HS-5 (cell line): ENCODE measurements around the gene ZNF326.
"Not testable (repeated sequence)": the region's sequence is repeated elsewhere in the genome, so short reads cannot be mapped to it uniquely, and the experiment has no call there.

Experiments used
- DNase-seq: peaks from one replicate; pipeline ENCODE4 v3.0.0-alpha.2; 2012; ENCODE audit warnings: low read depth

Gene ZNF326

DNA sequence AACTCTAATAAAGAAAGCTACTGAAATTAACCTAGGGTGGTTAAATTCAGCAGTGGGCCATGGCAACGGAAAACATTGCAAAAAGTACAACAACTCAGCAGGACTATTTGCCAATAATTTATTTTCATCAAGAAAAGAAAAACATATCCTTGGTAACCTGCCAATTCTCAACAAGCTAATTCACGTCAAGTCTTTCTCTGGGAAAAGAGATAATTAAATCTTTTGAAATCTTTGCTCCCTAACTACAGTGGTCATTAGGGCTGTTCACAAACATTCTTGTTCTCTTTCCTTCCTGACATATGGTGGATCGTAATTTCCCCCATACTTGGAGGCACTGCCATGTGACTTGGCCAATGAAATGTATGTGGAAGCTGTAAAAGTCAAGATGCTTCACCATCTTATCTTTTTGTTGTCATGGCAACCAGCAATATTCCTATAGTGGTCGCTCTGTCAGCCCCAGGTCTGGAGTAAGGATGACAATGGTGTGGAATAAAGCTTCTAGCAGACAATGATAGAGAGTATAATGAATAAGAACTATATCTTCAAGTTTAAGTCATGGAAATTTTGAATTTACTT, 29.6 kb upstream of the ZNF326 start:
- DNase-seq = no peak

GRCh38 chr1:89966656-89967055, 28.3 kb upstream of the ZNF326 start:
- no peak for DNase-seq

GRCh38 chr1:89971600-89971999, 23.3 kb upstream of the ZNF326 start:
- no peak for DNase-seq

- no peak for DNase-seq
Measured at GRCh38 chr1:89972024-89972423, 22.9 kb upstream of the ZNF326 start.

- DNase-seq = no peak
Measured at GRCh38 chr1:89973471-89974127, 21.3 kb upstream of the ZNF326 start.

DNA sequence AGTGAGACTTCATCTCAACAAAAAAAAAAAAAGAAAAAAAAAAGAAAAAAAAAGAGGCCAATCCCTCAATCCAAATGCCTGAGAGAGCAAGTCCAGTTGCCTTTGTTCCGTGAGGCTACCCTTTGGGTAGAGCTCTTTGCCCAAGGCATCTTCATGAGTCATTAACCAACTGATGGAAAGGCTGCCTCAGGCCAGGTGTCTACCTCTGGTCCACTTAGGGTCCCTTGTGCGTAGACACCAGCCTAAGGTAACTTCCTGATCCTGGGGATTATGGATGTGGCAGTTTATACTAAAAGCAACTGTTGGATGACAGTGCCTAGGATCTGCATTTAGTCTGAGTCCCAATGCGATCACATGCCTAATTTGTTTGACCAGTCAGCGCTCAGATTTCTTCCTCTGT, 20.7 kb upstream of the ZNF326 start:
- no peak for DNase-seq

DNA sequence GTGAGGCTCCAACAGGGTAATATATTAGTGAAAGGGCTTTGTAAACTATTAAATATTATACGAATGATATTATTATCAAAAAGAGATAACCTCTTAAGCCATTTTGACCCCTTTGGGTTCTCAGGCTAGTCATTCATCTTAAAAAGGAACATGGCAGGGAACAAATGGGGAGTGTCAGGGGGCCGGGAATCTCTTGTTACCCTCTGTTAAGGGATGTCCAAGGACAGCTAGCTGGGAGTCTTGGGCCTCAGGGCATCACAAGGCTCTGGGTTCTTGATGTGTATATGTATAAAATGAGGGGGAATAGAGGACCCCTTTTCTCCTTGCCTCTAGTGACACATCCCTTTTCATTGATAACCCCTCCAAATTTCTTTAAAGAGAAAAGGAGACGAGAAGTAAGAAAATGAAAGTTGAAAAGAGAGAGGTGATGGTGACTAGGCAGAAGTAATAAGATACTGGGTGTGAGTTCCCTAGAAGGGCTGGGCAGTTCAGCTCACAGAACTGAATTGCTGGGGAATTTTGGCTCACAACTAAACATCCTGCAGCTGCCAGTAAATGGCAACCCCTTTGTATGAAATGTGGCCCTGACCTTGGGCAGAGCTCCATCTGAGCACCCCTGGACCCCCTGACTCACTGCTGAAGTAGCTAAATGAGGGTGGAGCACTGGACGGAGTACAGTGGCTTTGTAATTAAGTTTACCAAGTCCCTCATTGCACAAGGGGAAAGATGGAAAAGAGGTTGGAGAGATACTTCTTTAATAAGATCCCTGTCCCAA, 20.0 kb upstream of the ZNF326 start:
- no peak for DNase-seq

GRCh38 chr1:89975540-89976125, 19.3 kb upstream of the ZNF326 start:
- no peak for DNase-seq

DNA sequence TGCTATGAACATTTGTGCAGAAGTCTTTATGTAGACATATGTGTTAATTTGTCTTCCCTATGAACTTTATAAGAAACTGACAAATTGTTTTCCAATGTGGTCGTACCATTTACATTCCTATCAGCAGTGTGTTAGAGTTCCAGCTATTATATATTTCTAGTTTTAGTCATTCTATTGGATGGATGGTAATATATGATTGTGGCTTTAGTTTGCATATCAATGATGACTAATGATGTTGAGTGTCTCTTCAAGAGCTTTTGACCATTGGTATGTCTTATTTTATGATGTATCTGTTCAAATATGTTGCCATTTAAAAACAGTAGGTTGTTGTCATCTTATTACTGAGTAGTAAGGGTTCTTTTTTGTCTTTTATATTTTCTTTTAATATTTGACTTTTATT, 16.2 kb upstream of the ZNF326 start:
- DNase-seq = peak; percentile 79

- DNase-seq = no peak
Measured at GRCh38 chr1:89980605-89981004, 14.3 kb upstream of the ZNF326 start.

GRCh38 chr1:89982846-89983245, 12.1 kb upstream of the ZNF326 start:
- DNase-seq = not testable (repeated sequence)

GRCh38 chr1:89984564-89985116, 10.3 kb upstream of the ZNF326 start:
- DNase-seq = not testable (repeated sequence)

- DNase-seq = no peak
Measured at GRCh38 chr1:89986020-89986419, 8.9 kb upstream of the ZNF326 start.

DNA sequence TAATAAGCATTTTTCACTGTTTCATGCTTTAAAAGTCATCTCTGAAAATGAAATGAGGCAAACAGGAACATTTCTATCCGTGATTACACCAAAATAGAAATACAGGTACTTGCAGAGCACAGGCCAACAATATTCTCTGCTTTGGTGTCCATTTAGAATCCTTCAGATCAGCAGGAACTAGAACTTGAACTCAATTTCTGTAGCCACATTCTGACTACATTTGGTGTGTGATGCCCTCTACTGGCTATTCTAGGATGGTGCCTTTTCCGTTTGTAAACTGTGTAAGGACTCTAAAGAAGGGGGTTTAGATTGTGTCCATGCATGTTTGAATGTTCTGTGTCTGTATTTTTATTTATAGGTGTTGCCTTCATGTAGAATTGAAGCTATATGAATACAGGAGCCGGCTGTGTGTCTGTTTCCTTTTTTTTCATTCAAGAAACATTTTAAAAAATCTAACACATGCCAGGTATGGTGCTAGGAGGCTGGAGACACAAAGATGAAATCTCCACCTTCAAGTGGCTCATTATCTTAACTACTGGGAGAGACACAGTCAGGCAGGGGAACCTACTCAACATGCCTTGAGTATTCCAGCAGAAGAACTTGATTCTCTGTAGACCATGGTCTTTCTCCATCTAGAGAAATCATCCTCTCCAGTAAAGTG, 7.6 kb upstream of the ZNF326 start:
- peak; percentile 56 for DNase-seq

DNA sequence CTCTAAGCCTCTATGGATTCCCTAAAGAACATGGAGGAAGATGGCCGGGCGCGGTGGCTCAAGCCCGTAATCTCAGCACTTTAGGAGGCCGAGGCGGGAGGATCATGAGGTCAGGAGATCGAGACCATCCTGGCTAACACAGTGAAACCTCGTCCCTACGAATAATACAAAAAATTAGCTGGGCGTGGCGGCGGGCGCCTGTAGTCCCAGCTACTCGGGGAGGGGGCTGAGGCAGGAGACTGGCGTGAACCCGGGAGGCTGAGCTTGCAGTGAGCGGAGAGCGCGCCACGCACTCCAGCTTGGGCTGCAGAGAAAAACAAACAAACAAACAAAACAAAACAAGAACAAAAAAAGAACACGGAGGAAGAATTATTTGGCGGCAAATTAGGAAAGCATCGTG, 5.8 kb upstream of the ZNF326 start:
- DNase-seq = no peak

DNA sequence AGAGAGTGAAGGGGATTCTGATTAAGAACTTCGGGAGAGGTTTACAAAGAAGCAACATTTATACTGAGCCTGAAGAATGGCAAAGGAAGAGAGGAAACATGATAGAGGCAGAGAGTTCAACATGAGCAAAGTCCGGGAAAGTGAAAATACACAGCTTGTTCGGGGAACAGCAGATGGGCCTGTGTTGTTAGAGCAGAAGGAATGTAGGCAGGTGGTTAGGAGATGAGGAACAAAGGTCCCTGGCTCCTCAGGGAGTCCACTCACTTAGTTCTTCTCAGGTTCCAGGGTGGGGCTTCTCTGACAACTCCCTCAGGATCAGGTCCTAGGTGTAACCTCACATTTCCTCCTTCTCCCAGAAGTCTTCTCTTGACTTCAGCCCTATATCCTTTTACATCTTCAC, 5.1 kb upstream of the ZNF326 start:
- no peak for DNase-seq

DNA sequence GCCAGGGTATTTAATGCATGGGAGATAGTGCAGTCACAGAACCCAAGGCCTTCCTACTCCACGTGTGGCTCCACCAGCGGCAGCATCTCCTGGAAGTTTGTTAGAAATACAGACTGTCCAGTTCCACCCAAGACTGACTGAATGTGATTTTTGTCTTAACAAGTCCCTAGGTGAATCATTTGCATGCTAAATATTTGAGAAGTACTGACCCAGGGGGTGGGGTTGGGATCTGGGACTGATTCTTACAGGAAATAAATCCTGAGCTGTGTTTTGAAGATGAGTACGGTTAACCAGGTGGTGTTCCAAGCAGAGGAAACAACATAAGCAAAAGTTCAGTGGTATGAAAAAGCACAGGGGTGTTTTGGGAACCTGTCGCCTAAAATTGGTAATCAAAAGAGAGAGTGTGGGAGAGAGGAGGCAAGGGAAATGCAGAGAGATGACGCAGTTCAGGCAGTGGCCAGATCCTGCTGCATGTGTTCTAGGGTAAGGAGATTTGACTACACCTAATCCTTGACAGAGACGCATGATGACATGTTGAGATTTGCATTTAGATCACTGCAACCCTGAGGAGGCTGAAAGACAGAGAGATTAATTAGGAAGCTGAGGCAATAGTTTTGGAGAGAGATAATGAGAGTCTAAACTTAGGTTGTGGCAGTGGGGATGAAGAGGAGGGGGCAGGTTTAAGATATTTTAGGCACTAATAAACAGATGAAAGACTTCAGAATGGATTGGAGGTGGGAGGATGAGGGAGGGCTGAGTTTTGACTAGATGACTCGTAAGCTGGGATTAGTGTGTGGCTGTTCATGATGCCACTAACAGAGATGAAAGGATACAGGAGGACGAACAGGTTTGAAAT, 3.7 kb upstream of the ZNF326 start:
- DNase-seq = no peak

- DNase-seq = no peak
Measured at GRCh38 chr1:89993541-89993940, 1.4 kb upstream of the ZNF326 start.

DNA sequence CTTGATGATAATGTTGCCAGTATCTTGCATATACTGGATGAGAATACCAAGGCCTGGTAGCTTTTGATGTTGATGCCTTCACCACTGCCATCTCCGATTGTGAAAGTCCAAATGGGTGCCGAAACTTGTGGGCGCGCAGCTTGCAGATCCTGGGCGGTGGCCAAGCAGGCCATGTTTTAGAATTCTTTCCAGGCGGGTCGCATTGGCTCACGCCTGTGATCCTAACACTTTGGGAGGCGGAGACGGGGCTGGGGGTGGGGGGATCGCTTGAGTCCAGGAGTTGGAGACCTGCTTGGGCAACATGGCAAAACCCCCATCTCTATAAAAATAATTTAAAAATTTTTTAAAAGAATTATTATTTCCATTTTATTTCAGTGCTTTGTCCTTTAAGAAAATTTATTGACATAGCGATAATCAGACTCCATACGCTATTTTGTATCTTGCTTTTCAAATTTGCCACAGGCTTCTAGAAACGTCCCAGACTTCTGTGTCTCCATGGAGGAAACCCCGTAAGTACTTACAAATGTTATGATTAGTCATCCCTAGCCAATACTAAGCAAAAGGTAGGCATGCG, 592 bp upstream of the ZNF326 start:
- DNase-seq = no peak

DNA sequence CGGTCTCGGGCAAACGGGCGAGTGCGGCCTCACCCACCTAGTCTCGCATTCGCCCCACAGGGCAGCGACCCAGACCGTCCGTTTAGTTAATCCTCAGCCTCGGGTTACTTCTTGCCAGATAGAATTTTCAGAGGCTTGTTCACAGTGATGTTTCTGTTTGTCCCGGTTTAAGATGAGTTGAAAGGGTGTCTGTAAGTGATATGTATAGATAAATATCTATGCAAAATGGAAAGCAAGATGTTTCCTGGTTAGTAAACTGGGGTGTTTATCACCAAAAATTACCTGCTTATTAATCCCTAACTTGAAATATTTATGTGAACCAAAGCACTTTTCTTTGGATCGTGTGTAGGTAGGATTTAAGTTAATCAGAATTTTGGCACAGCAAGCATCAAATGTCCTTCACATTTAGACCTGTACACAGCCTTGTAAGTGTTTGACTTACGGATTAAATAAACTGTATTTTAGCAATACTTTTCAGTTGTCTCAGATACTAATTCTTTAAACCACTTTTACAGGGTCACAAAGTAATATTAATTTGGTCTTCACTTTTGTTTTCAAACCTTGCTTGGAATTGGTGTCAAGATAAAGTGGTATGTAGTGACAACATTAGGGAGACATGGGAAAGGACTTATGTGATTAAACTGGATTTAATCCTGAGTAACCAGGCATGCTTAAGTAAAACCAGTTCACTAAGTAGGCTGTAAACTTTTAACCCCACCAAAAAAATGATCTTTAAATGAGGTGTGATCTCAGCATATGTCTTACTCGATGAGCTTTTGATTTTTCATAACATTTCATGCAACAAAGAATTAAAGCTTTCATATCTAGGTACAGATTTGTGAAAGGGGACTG, 914 bp downstream of the ZNF326 start:
- DNase-seq = no peak
